Measurements from ENCODE around the gene HAL. TPM values are rescaled to one million over a fixed set of nuclear protein-coding genes. Genes with fewer than 3 reads are reported as not detected.

The HAL gene
- total and polyA plus RNA-seq, 2 of the 13 experiments (the other 11 are each of a cell fraction or from before 2014, with no cell fraction given): 0.89 to 37.8 TPM

GRCh38 chr12:96044943-96045290 is 48.8 kb upstream of the HAL start:
- no peak overlapping the region for H3K4me2 ChIP-seq (ENCODE audit: low read depth, low read length)
- peaks cover 45% of the 10 kb centered on the region for H3K4me1 ChIP-seq (ENCODE audit: insufficient read depth, low read length)
- DNase-seq (ENCODE audit: low spot score) (no peak), ATAC-seq (no peak), FAIRE-seq (no peak)
- H3K36me3 ChIP-seq (replicated peaks in 1 of 2; ENCODE audit: control insufficient read depth in 1 of 2, insufficient read depth in 2 of 2, low read length in 2 of 2): no peaks in the 10 kb centered on the region
- in situ Hi-C loops (cut with HindIII; ENCODE audit: extremely low pct_ligation_motif_present, low pct_unique_long_range_greater_than_20kb): no loop called here
- ChIA-PET CTCF (ENCODE audit: low intra/inter-chr PET ratio, low total read pairs) (no interaction called here), POLR2A (no interaction called here)
- H3K79me2 ChIP-seq (ENCODE audit: insufficient read depth, low read length): no peaks in the 10 kb centered on the region
- no peaks in the 10 kb centered on the region for H4K20me1 ChIP-seq (ENCODE audit: insufficient read depth, low read length)
- no peak overlapping the region for H3K4me3 ChIP-seq (replicated peaks in 1 of 3; ENCODE audit: insufficient read depth in 1 of 3, low read depth in 2 of 3, low read length in 3 of 3)
- WGBS (ENCODE audit: low lambda C conversion rate): 77% methylated on average over 2 of the region's 2 CpGs
- no TSS peak for BruUV-seq (replicated peaks)
- H3K27ac ChIP-seq (ENCODE audit: extremely low read length, insufficient read depth, low read length): no peak overlapping the region
- H3K27me3 ChIP-seq (ENCODE audit: control insufficient read depth in 1 of 2, insufficient read depth in 2 of 2, low read length in 2 of 2): peaks cover 0 to 15% of the 10 kb centered on the region in 2 experiments; a peak in 2 of 5 replicates
- no peak overlapping the region for H3K9ac ChIP-seq (ENCODE audit: insufficient read depth, low read depth, low read length)
- intact Hi-C loops (cut with micrococcal nuclease; ENCODE audit: unreplicated experiment): no loop called here
- H3K9me3 ChIP-seq (ENCODE audit: low read length): no peaks in the 10 kb centered on the region
- H2AFZ ChIP-seq (ENCODE audit: low read length): no peak overlapping the region
- TF ChIP-seq YEATS4 (CRISPR knock-in tag; IDR thresholded peaks at IDR 0.05; ENCODE audit: borderline replicate concordance) (no peak), SMC3 (IDR thresholded peaks at IDR 0.05; ENCODE audit: low read length) (no peak), ZBTB25 (CRISPR knock-in tag; IDR thresholded peaks at IDR 0.05) (no peak), SKIL (CRISPR knock-in tag; IDR thresholded peaks at IDR 0.05; ENCODE audit: borderline replicate concordance) (no peak), ZBTB39 (CRISPR knock-in tag; IDR thresholded peaks at IDR 0.05) (no peak), ZNF251 (CRISPR knock-in tag; IDR thresholded peaks at IDR 0.05) (no peak), HHEX (CRISPR knock-in tag; IDR thresholded peaks at IDR 0.05) (no peak), ZNF253 (CRISPR knock-in tag; IDR thresholded peaks at IDR 0.05; ENCODE audit: borderline replicate concordance) (no peak), NFIB (CRISPR knock-in tag; IDR thresholded peaks at IDR 0.05; ENCODE audit: borderline replicate concordance) (no peak), ZFX (CRISPR knock-in tag; IDR thresholded peaks at IDR 0.05; ENCODE audit: low read depth) (no peak), ZSCAN5A (CRISPR knock-in tag; IDR thresholded peaks at IDR 0.05; ENCODE audit: borderline replicate concordance) (no peak), ZBTB8A (CRISPR knock-in tag; IDR thresholded peaks at IDR 0.05; ENCODE audit: borderline replicate concordance, low read depth) (no peak), TEAD2 (CRISPR knock-in tag; IDR thresholded peaks at IDR 0.05) (no peak)
